Right lobe of liver (tissue), 6 donors: ENCODE results near the gene POLR2B. TPM values are rescaled to one million over a fixed set of nuclear protein-coding genes. Genes with fewer than 3 reads are reported as not detected.

Experiments used
- ATAC-seq, 4 donors: fragments of 200-7000 bp; cut with Tn5 transposase; one replicate each; pipeline ENCODE4 v1.9.1; 2020; ENCODE audit warnings: mild to moderate bottlenecking in 4 of 4, moderate library complexity in 4 of 4
- DNase-seq, 3 donors: peaks; one replicate each; pipeline ENCODE4 v3.0.0-alpha.2; 2020
- H3K27ac ChIP-seq, 3 donors: fragments of 200-600 bp; one replicate each; pipeline ENCODE4 v1.8.0; 2022
- H3K27me3 ChIP-seq, 2 donors: fragments of 200-600 bp; one replicate each; pipeline ENCODE4 v1.8.0; 2022
- H3K36me3 ChIP-seq, 4 donors: fragments of 200-600 bp; sonication (generic) in 1 of 4; one replicate each; pipeline versions ENCODE4 v1.5.1 to v1.8.0; 2017 to 2022; ENCODE audit warnings: control low read depth in 1 of 4
- H3K4me1 ChIP-seq, 4 donors: fragments of 200-600 bp; sonication (generic) in 1 of 4; one replicate each; pipeline versions ENCODE4 v1.5.1 to v1.8.0; 2017 to 2022; ENCODE audit warnings: control low read depth in 1 of 4
- H3K4me3 ChIP-seq, 3 donors: fragments of 200-600 bp; one replicate each; pipeline ENCODE4 v1.8.0; 2022
- H3K9me3 ChIP-seq, 4 donors: fragments of 200-600 bp; sonication (generic) in 1 of 4; one replicate each; pipeline versions ENCODE4 v1.5.1 to v1.8.0; 2017 to 2022; ENCODE audit warnings: control low read depth in 1 of 4
- CTCF ChIP-seq, 4 donors: fragments of 200-600 bp in 3 of 4; fragments of 450-650 bp in 1 of 4; IDR thresholded peaks; one replicate each; pipeline versions ENCODE4 v1.5.1 to v1.8.0; 2016 to 2022; ENCODE audit warnings: antibody characterized with exemption in 4 of 4, mild to moderate bottlenecking in 2 of 4
- POLR2A ChIP-seq: fragments of 450-650 bp; IDR thresholded peaks from one replicate; pipeline ENCODE4 v1.6.1; 2017; ENCODE audit warnings: antibody characterized with exemption, mild to moderate bottlenecking
- WGBS: methylation state at CpG from one replicate; pipeline ENCODE4 v1.1.6; 2018; ENCODE audit warnings: low coverage, low lambda C conversion rate; ENCODE audit not compliant: insufficient coverage; ENCODE audit errors: missing lambda C conversion rate; 5-methylcytosine and 5-hydroxymethylcytosine counted together
- intact Hi-C, 2 donors: fragments of 100-400 bp; cut with DNase I; formaldehyde crosslinking; loops; one replicate each; pipeline versions ENCODE4 v1.11.2 to v1.14.1; 2022
- small RNA-seq, 2 experiments: library from RNA; depleted of rRNA; stranded (forward); fragments of <200 nt; gene quantifications; one replicate each; pipeline ENCODE3, GENCODE V24; 2016
- total RNA-seq, 6 experiments: library from RNA; depleted of rRNA in 2 of 6; stranded (reverse); fragments of >200 nt in 2 of 6; fragmentation: NEBNext Ultra II Directional in 3 of 6; extraction: Animal tissue kit (Norgen Biotek cat#: 25700) in 3 of 6; gene quantifications; one replicate each; pipeline versions ENCODE4 v1.1.0 to v1.2.4, GENCODE V29; 2016 to 2023
- donor health status: DM: no; HTN: yes; CAD: no.
- donor health status: DM: no; HTN: no; CAD: no.
- donor health status: DM: no; HTN: no; CAD: no.
- donor health status: DM: no; HTN: yes; CAD: no.
- donor health status: DM: no; HTN: yes; CAD: no.

POLR2B gene
- total RNA-seq, 6 experiments from 2014 or later = 24.6 to 37.1 (median 27.3) TPM

- DNase-seq (no peak), ATAC-seq (no peak)
- TF ChIP-seq CTCF (IDR thresholded peaks at IDR 0.05) (no peak), POLR2A (no peak)
- intact Hi-C loops = no loop called here
- no peaks in the 10 kb centered on the region for H3K9me3 ChIP-seq
- no peaks in the 10 kb centered on the region for H3K36me3 ChIP-seq
- no peaks in the 10 kb centered on the region for H3K27me3 ChIP-seq
- no peak overlapping the region for H3K4me3 ChIP-seq
- WGBS = 34% methylated on average over 4 of the region's 4 CpGs
- no peak overlapping the region for H3K27ac ChIP-seq
- no peaks in the 10 kb centered on the region for H3K4me1 ChIP-seq
These were observed 98.0 kb downstream of the POLR2B start for GRCh38 chr4:57076646-57077045.

DNA sequence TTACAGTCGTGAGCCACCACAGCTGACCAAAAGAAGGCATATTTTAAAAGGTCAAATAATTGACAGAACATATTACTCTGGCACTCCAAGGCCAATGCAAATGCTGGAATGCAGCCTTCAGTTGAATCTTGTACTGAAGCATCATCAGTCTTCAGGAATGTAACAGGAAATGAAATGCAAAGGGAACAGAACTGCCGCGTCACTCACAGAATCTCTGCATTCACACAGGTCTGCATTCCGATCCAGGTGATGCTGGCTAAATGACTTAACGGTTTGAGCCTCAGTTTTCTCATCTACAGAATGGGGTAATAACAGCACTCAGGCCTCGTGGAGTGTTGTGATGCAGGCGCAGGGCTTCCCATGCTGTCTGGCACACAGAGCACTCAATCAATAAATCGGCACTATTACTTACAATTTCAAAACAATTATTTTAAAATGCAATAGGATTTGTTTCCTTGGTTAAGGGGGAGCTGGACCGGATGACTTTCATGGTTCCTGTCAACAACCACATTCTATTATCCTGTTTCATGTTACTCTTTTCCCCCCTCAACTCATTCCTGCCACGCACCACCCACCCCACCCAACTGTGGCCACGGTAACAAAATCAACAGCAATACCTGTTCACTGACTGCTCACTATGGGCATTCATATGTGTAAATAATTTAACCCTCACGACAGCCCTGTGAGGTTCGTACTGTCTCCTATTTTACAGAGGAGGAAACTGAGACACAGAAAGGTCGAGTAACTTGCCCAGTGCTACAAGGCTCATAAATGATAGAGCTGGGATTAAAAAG is 99.1 kb downstream of the POLR2B start:
- Histone ChIP-seq H3K4me3 (no peak overlapping the region), H3K36me3 (no peaks in the 10 kb centered on the region), H3K9me3 (no peaks in the 10 kb centered on the region), H3K27ac (no peak overlapping the region), H3K4me1 (no peaks in the 10 kb centered on the region), H3K27me3 (no peaks in the 10 kb centered on the region)
- intact Hi-C loops = no loop called here
- TF ChIP-seq POLR2A (no peak), CTCF (IDR thresholded peaks at IDR 0.05) (no peak)
- ATAC-seq (no peak), DNase-seq (no peak)
- 51% methylated on average over 13 of the region's 14 CpGs for WGBS

DNA sequence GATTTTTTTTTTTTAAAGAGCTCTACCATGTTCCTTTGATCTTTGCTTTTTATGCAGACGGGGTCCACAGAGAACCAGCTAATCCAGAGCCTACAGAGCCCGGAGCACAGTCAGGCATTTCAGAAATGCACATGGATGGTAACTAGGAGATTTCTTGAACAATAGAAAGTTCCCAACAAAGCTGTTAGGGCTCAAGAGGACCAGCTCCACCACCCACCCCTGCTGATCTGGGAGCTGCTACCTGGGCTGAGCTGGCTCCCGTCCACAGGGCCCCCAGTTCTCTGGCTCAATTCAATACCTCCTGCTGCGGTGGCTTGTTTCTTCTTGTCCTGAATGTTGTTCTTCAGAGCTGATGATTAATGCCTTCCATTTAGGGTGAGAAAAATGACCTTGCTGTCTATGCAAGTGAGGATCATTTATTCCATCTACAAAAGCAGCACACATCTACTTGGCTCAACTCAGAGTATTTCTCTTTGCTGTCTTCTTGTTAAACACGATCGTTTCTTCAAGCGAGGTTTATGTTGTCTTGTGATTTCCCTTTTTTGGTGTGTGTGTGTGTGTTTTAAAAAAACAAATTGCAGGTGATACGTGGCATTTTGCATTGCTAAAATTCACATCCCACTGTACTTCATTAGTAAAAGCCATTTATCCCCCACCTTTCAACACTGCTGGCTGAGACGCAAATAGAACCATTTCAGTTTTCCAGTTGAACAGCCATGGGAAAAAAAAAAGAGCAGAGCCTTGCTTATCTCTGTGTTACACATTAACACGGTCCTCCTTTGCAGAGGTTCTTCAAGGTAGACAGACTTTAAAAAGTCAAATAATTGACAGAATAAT is 100.2 kb downstream of the POLR2B start:
- Histone ChIP-seq H3K27me3 (no peaks in the 10 kb centered on the region), H3K4me1 (no peaks in the 10 kb centered on the region), H3K27ac (no peak overlapping the region), H3K4me3 (no peak overlapping the region), H3K36me3 (no peaks in the 10 kb centered on the region), H3K9me3 (no peaks in the 10 kb centered on the region)
- no peak for DNase-seq
- TF ChIP-seq CTCF (IDR thresholded peaks at IDR 0.05) (no peak), POLR2A (no peak)
- 21% methylated on average over 10 of the region's 10 CpGs for WGBS
- intact Hi-C loops = no loop called here
- ATAC-seq = no peak

Small RNAs within 50 kb of the gene (small RNA-seq; reads per million reads assigned to genes)
- 0 reads per million in 2 experiments for gene RNU6-998P

Other genes starting within 250 kb of the POLR2B start
- not detected for gene SPINK2, start 157.2 kb upstream of the POLR2B start, total RNA-seq
- 10 to 100 TPM; 10.6 to 19.3 (median 16.4) TPM for gene REST, start 71.0 kb upstream of the POLR2B start, total RNA-seq
- gene NOA1, start 1.3 kb upstream of the POLR2B start, total RNA-seq = 10 to 100 TPM in 2 of 6 experiments, 1 to 10 TPM in 4; 4.7 to 12.7 (median 5.8) TPM
- 100 to 1,000 TPM in 5 of 6 experiments, 10 to 100 TPM in 1; 46.2 to 347 (median 163) TPM for gene IGFBP7, start 131.5 kb downstream of the POLR2B start, total RNA-seq